SK-N-SH (cell line): ENCODE results near the gene TBXAS1. TPM values are rescaled to one million over a fixed set of nuclear protein-coding genes. Genes with fewer than 3 reads are reported as not detected.

Source experiments
- CTCF ChIA-PET: fragments of 300-600, 350-600 bp; formaldehyde crosslinking; extraction: SDS; loops from one replicate; lab custom pipeline; 2021; lab: Yijun Ruan, JAX
- POLR2A ChIA-PET: fragments of 350-600 bp; sonication (Branson Sonifier 250); formaldehyde crosslinking; extraction: SDS; loops from one replicate; lab custom pipeline; 2020; ENCODE audit warnings: antibody characterized with exemption, inconsistent platforms; lab: Yijun Ruan, JAX
- DNase-seq: peaks from one replicate; pipeline ENCODE4 v3.0.0; 2012
- H2AFZ ChIP-seq: fragments of 200-600 bp; sonication (generic); 2 replicates; pipeline ENCODE4 v1.8.1; 2016; ENCODE audit warnings: antibody characterized with exemption, mild to moderate bottlenecking, low read depth
- H3F3A ChIP-seq: fragments of 200-600 bp; sonication (generic); replicated peaks from 2 replicates; pipeline ENCODE3; 2016; ENCODE audit warnings: antibody characterized with exemption, mild to moderate bottlenecking; ENCODE audit not compliant: insufficient read depth
- H3K27ac ChIP-seq, 2 experiments: fragments of 200-500 bp in 1 of 2; fragments of 200-600 bp in 1 of 2; sonication (Bioruptor generic) in 1 of 2; sonication (generic), shearing (Covaris generic) in 1 of 2; 2 replicates each; pipeline versions ENCODE4 v1.5.1 to v1.6.1; 2014 to 2016; ENCODE audit warnings: low read depth in 2 of 2, inconsistent platforms in 1 of 2, low read length in 1 of 2, mild to moderate bottlenecking in 1 of 2, mixed read lengths in 1 of 2
- H3K27me3 ChIP-seq: fragments of 200-600 bp; sonication (generic), shearing (Covaris generic); 2 replicates; pipeline ENCODE4 v1.6.1; 2016; ENCODE audit warnings: mixed run types; ENCODE audit not compliant: insufficient read depth
- H3K36me3 ChIP-seq, 2 experiments: fragments of 200-500 bp in 1 of 2; fragments of 200-600 bp in 1 of 2; sonication (Bioruptor generic) in 1 of 2; sonication (generic) in 1 of 2; replicated peaks in 1 of 2; 2 replicates each; pipeline versions ENCODE3 to v1.5.1; 2014 to 2016; ENCODE audit warnings: low read length in 1 of 2, mild to moderate bottlenecking in 1 of 2; ENCODE audit not compliant: insufficient read depth in 2 of 2, control insufficient read depth in 1 of 2
- H3K4me1 ChIP-seq, 2 experiments: fragments of 200-500 bp in 1 of 2; fragments of 200-600 bp in 1 of 2; sonication (Bioruptor generic) in 1 of 2; sonication (generic), shearing (Covaris generic) in 1 of 2; 2 replicates each; pipeline versions ENCODE4 v1.5.1 to v1.6.1; 2014 to 2016; ENCODE audit warnings: low read depth in 1 of 2, low read length in 1 of 2, mixed run types in 1 of 2; ENCODE audit not compliant: insufficient read depth in 2 of 2, control insufficient read depth in 1 of 2
- H3K4me2 ChIP-seq: fragments of 200-600 bp; sonication (generic), shearing (Covaris generic); 2 replicates; pipeline ENCODE4 v1.6.1; 2017; ENCODE audit warnings: mixed run types
- H3K4me3 ChIP-seq, 2 experiments: fragments of 200-500 bp in 1 of 2; fragments of 200-600 bp in 1 of 2; sonication (Bioruptor generic) in 1 of 2; sonication (generic), shearing (Covaris generic) in 1 of 2; 2 replicates each; pipeline versions ENCODE4 v1.5.1 to v1.8.1; 2014 to 2016; ENCODE audit warnings: low read depth in 2 of 2, inconsistent platforms in 1 of 2, low read length in 1 of 2, mild to moderate bottlenecking in 1 of 2, mixed read lengths in 1 of 2, moderate library complexity in 1 of 2
- H3K79me2 ChIP-seq: fragments of 200-600 bp; sonication (generic); 2 replicates; pipeline ENCODE4 v1.8.1; 2017; ENCODE audit warnings: mild to moderate bottlenecking; ENCODE audit not compliant: insufficient read depth
- H3K9ac ChIP-seq: fragments of 200-600 bp; sonication (generic); 2 replicates; pipeline ENCODE4 v1.6.1; 2017; ENCODE audit warnings: mixed run types
- H3K9me2 ChIP-seq: fragments of 200-600 bp; sonication (generic); 2 replicates; pipeline ENCODE4 v1.6.1; 2017; ENCODE audit warnings: mixed run types
- H3K9me3 ChIP-seq: fragments of 200-600 bp; sonication (generic); 2 replicates; pipeline ENCODE4 v1.6.1; 2017; ENCODE audit warnings: mixed run types, mild to moderate bottlenecking, moderate library complexity
- H4K20me1 ChIP-seq: fragments of 200-600 bp; sonication (generic); 2 replicates; pipeline ENCODE4 v1.6.1; 2017; ENCODE audit warnings: mild to moderate bottlenecking, mixed run types; ENCODE audit not compliant: insufficient read depth
- ELF1 ChIP-seq: IDR thresholded peaks from 2 replicates; pipeline ENCODE4 v1.4.0; 2012
- EZH2phosphoT487 ChIP-seq: fragments of 200-600 bp; sonication (generic); IDR thresholded peaks from 2 replicates; pipeline ENCODE4 v1.6.1; 2017; ENCODE audit warnings: low read depth, mixed run types, mild to moderate bottlenecking, antibody characterized with exemption, moderate library complexity, borderline replicate concordance
- FOSL2 ChIP-seq: IDR thresholded peaks from 2 replicates; pipeline ENCODE4 v1.4.0; 2012; ENCODE audit warnings: low read depth, mild to moderate bottlenecking, moderate library complexity, borderline replicate concordance
- MAX ChIP-seq: IDR thresholded peaks from 2 replicates; pipeline ENCODE4 v1.4.0; 2012; ENCODE audit warnings: low read depth
- MEF2A ChIP-seq: IDR thresholded peaks from 2 replicates; pipeline ENCODE4 v1.4.0; 2012; ENCODE audit warnings: low read depth, borderline replicate concordance
- MXI1 ChIP-seq: IDR thresholded peaks from 2 replicates; pipeline ENCODE4 v1.6.1; 2012; ENCODE audit warnings: mild to moderate bottlenecking, low read depth, low read length, improper control_type of control experiment
- NRF1 ChIP-seq: IDR thresholded peaks from 2 replicates; pipeline ENCODE4 v1.6.1; 2012; ENCODE audit warnings: low read depth, mild to moderate bottlenecking, low read length
- POLR2AphosphoS5 ChIP-seq: IDR thresholded peaks from 2 replicates; pipeline ENCODE4 v1.6.1; 2012; ENCODE audit warnings: low read depth, low read length
- REST ChIP-seq: IDR thresholded peaks from 2 replicates; pipeline ENCODE4 v1.6.1; 2012; ENCODE audit warnings: mild to moderate bottlenecking, low read depth, low read length, moderate library complexity
- RFX5 ChIP-seq: IDR thresholded peaks from 2 replicates; pipeline ENCODE4 v1.6.1; 2012; ENCODE audit warnings: mild to moderate bottlenecking, improper control_type of control experiment, low read length
- RXRA ChIP-seq: IDR thresholded peaks from 2 replicates; pipeline ENCODE4 v1.4.0; 2012; ENCODE audit warnings: low read depth, mild to moderate bottlenecking, borderline replicate concordance
- SIN3A ChIP-seq: IDR thresholded peaks from 2 replicates; pipeline ENCODE4 v1.6.1; 2012; ENCODE audit warnings: low read depth, mild to moderate bottlenecking, low read length, moderate library complexity, borderline replicate concordance
- SMC3 ChIP-seq: IDR thresholded peaks from 2 replicates; pipeline ENCODE4 v1.6.1; 2012; ENCODE audit warnings: low read depth, low read length, improper control_type of control experiment
- TAF1 ChIP-seq: IDR thresholded peaks from 2 replicates; pipeline ENCODE4 v1.6.1; 2012; ENCODE audit warnings: low read depth, mild to moderate bottlenecking, low read length, moderate library complexity, borderline replicate concordance
- TEAD4 ChIP-seq: IDR thresholded peaks from 2 replicates; pipeline ENCODE4 v1.4.0; 2012; ENCODE audit warnings: mild to moderate bottlenecking, borderline replicate concordance; ENCODE audit not compliant: insufficient read depth
- USF2 ChIP-seq: fragments of 150-350 bp; IDR thresholded peaks from 2 replicates; pipeline ENCODE4 v1.6.1; 2017; ENCODE audit warnings: antibody characterized with exemption, low read length, low read depth, borderline replicate concordance
- YY1 ChIP-seq: IDR thresholded peaks from 2 replicates; pipeline ENCODE4 v1.4.0; 2012; ENCODE audit warnings: low read depth, mild to moderate bottlenecking
- WGBS: methylation state at CpG from one replicate; pipeline ENCODE4 v1.1.6; 2017; ENCODE audit warnings: low lambda C conversion rate; 5-methylcytosine and 5-hydroxymethylcytosine counted together
- polyA plus RNA-seq, 3 experiments: library from polyadenylated mRNA; depleted of rRNA; stranded (reverse); fragments of >200 nt; gene quantifications; 2 replicates each; pipeline ENCODE4 v1.2.3, GENCODE V29; 2012

TBXAS1 gene
- polyA plus RNA-seq, 1 of the 3 experiments (the other 2 are of a cell fraction), result 4.4 TPM

- no peaks in the 10 kb centered on the region for H4K20me1 ChIP-seq
- H3K79me2 ChIP-seq, result no peaks in the 10 kb centered on the region
- H3K9ac ChIP-seq, result no peak overlapping the region
- H3K4me3 ChIP-seq, result no peak overlapping the region
- no peaks in the 10 kb centered on the region for H3K9me2 ChIP-seq
- no peak overlapping the region for H3K27ac ChIP-seq
- peaks cover 0 to 5% of the 10 kb centered on the region in 2 experiments for H3K36me3 ChIP-seq
- 97% methylated on average over 10 of the region's 10 CpGs for WGBS
- no peaks in the 10 kb centered on the region for H3K9me3 ChIP-seq
- ChIA-PET POLR2A (no interaction called here), CTCF (interaction anchor here (1.6 kb wide), 1 partner anchor 39 kb away, joined by 5 read pairs; no protein-coding TSS in a partner anchor)
- no peaks in the 10 kb centered on the region for H3K27me3 ChIP-seq
- no peaks in the 10 kb centered on the region for H3F3A ChIP-seq
- H3K4me2 ChIP-seq, result peak overlapping the region; percentile 16
- DNase-seq, result no peak
- no peak for TF ChIP-seq MXI1
- no peak for TF ChIP-seq FOSL2
- no peak for TF ChIP-seq EZH2phosphoT487
- no peak for TF ChIP-seq POLR2AphosphoS5
- no peak for TF ChIP-seq YY1
- TF ChIP-seq REST, result no peak
- TF ChIP-seq SMC3, result no peak
- no peak for TF ChIP-seq MAX
- TF ChIP-seq TEAD4, result no peak
- TF ChIP-seq RXRA, result no peak
- no peak for TF ChIP-seq RFX5
- TF ChIP-seq SIN3A, result no peak
- TF ChIP-seq TAF1, result no peak
- TF ChIP-seq USF2, result no peak
- no peak for TF ChIP-seq ELF1
- TF ChIP-seq MEF2A, result no peak
- TF ChIP-seq NRF1, result no peak
- H3K4me1 ChIP-seq, result peaks cover 9 to 10% of the 10 kb centered on the region in 2 experiments; a peak in 3 of 4 replicates
- no peak overlapping the region for H2AFZ ChIP-seq
These were observed 213.3 kb downstream of the TBXAS1 start for GRCh38 chr7:140042386-140042670.
